HG02884 (cell line): ENCODE data around the gene NR1H4.
"Not testable (repeated sequence)": the region's sequence is repeated elsewhere in the genome, so short reads cannot be mapped to it uniquely, and the experiment has no call there.

Experiments used
- ATAC-seq: cut with Tn5 transposase; IDR thresholded peaks from one replicate; pipeline ENCODE4 v1.9.1; 2021; ENCODE audit warnings: mild to moderate bottlenecking, moderate library complexity; ENCODE audit not compliant: unreplicated experiment

Gene NR1H4

DNA sequence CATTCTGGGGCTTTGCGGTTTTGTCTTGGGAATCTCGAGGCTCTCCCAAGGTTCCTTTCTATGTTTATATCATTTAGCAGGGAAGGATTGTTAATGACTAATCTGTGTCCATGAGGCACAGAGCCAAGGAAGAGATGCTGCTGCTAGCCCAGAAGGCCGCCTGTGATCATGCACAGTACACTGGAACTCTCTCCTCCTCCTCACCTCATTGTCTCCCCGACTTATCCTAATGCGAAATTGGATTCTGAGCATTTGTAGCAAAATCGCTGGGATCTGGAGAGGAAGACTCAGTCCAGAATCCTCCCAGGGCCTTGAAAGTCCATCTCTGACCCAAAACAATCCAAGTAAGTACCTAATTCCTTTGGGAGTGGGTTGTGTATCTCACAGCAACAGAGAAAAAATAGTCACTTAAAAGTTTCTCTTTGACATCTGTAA lies at the start of gene NR1H4:
NR1H4 (plus strand) TSS at position 151 of the 435 bp plus-strand sequence. CDS start 19,458 bp downstream, outside the sequence.
- ATAC-seq: no peak

DNA sequence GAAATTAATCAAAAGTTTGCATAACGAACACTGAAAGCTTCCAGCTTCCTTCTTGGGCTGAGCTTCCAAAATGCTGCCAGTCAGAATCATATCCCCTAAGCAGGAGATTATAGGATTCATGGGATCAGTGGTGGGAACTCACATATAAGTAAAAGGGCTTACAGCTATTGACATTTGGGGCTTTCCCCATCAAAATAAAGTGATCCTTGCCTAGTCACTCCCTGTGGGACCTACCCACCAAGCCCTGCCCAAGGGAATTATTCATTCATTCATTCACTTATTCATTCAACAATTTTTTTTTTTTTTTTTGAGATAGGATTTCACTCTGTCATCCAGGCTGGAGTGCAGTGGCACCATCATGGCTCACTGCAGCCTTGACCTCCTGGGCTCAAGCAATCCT lies 47.5 kb upstream of the NR1H4 start:
- no peak for ATAC-seq

DNA sequence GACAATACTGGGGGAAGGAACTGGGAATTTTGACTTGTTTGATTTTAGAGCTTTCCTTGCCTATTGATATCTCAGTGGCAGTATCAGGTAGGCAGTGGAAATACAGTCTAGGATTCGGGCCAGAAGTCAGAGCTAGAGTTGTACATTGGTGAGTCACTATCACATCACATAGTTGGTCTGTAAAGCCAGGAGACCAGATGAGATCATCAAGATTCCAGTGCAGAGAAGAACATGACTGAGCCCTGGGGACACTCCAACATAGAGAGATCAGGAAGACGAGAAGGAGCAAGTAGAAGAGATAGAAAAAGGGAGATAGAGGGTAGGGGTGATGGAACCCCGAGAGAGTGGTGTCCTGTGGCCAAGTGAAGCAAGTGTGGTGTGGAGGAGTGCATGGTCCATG lies 46.6 kb upstream of the NR1H4 start:
- no peak for ATAC-seq

DNA sequence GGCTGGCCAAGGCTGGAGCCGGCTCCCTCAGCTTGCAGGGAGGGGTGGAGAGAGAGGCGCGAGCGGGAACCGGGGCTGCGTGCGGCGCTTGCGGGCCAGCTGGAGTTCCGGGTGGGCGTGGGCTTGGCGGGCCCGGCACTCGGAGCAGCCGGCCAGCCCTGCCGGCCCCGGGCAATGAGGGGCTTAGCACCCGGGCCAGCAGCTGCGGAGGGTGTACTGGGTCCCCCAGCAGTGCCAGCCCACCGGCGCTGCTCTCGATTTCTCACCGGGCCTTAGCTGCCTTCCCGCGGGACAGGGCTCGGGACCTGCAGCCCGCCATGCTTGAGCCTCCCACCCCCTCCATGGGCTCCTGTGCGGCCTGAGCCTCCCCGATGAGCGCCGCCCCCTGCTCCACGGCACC lies 43.4 kb upstream of the NR1H4 start:
- not testable (repeated sequence) for ATAC-seq

DNA sequence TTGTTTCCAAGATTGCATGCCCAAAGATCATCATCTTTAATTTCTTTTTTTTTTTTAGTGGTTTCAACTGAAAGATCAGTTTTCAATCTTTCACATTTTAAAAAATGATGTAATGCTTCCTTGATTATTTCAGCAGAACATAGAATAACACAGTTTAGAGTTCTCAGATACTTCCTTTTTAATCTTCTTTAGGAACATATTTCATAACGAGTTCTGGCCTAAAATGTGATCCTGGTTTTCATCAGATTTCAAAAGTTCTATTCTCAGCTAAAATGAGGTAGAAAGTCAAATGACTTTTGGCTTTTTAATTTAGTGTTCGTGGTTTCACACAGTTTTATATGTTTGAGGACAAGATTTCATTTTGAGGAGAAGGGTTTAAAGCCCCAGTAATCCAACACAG lies 40.0 kb upstream of the NR1H4 start:
- no peak for ATAC-seq

- no peak for ATAC-seq
These were observed 39.5 kb upstream of the NR1H4 start for GRCh38 chr12:100434177-100434576.

- ATAC-seq: no peak
These were observed 37.7 kb upstream of the NR1H4 start for GRCh38 chr12:100435957-100436356.

DNA sequence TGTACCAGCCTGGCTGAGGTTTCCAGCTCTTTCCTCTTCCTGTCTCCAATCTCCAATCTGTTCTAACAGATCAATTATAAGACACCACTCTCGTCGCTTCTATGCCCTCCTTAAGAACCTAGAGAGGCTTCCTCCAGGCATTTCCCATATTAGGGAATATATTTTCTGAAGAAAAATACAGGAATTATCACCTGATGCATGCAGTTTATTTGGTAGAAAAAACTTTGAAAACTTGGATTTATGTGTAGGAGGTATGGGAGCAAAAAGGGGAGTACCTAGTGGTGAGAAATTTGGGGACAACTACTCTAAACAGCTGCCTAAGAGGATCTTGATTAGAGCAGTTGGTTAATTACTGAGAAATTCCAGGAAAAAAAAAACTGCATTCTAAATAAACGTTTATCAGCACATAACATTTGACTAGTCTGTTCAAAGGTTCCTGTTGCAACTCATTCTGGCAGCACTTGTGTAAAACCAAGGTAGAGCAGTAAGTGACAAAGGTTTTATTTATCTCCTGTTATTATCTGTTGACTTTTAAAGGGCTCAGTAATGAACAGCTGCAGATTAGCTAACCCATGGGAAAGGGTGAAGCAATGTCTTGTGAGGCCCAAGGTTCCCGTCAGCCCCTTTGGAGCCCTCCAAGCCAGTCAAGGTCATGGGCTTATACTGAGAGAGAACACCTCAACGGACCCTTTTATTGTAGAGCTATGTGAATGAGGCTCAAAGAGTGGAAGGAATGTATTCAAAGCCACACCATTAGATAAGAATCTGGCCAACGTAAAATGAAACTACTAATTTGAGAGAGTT lies 36.4 kb upstream of the NR1H4 start:
- ATAC-seq: no peak

- ATAC-seq: no peak
These were observed 33.9 kb upstream of the NR1H4 start for GRCh38 chr12:100439797-100440196.

DNA sequence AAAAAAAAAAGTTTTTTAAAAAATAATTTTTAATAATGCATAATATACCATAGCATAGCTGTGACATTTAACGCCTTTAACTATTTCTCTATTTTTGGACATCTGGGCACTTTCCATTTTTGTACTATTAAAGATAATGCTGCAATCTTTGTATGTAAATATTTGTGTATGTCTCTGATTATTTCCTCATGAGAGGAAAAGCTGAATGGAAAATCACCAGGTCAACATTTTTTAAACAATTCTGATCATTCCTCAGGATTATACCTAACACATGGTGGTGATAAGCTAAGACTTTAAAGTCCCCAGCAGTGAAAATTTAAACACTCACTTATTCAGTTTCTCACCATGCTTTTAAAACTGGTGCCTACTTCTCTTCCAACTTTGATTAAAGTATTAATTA lies 31.3 kb upstream of the NR1H4 start:
- ATAC-seq: no peak

- no peak for ATAC-seq
These were observed 30.2 kb upstream of the NR1H4 start for GRCh38 chr12:100443434-100443833.

GRCh38 chr12:100445081-100445481 lies 28.6 kb upstream of the NR1H4 start:
- no peak for ATAC-seq

DNA sequence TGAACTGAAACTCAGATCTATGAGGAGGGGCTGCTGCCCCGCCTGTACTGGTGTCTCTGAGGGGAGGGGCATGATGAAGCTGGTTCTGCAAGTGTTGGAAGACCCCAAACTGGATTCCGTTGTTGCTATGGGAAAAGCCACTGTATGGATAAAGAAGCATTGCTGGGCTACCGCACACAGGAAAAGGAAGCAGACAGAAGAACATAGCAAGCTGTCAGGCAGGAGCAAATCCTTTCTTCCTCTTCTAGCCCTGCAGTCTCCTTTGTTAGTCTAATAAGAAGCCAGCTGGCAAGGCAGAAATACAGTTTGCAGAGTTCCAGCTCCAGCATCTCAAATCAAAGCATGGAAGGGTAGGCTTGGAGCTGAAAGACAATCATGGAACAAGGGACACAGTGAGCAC lies 26.3 kb upstream of the NR1H4 start:
- ATAC-seq: no peak

DNA sequence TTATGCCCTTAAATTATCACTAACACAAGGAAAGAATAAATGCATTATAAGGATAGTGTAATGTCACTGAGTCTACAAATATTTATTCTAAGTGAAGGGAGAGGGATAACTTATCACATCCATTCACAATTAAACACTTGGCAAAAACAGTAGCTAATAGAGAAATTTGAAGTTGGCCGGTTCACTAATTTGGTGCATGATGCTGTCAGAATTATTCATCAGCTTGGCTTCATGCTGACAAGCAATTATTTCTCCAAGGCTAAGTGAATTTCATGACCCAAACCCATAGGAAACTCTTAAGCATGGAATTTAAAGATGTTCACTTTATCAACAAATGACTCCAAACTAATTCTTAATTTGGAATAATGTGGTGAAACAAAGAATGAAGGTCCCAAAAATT lies 25.0 kb upstream of the NR1H4 start:
- ATAC-seq: no peak

DNA sequence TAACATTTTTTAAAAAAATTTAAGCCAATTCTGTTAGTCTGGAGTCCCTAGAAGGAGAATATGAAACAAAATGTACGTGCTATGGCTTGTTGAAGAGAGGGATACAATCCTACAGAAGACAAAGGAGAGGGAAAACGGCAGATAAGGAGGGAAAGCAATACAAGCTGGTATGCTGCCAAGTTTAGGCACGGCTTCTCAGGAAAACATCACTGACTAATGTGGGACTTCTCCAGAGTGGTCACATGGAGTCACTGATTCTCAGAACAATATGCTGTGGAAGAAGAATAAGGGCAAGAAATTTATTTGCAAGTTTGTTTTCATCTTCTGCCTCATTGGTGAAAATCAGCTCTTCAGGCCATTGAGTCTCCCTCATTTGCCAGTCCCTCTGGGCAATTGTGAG lies 22.9 kb upstream of the NR1H4 start:
- no peak for ATAC-seq

- ATAC-seq: no peak
These were observed 19.7 kb upstream of the NR1H4 start for GRCh38 chr12:100453951-100454350.

- ATAC-seq: no peak
These were observed 17.8 kb upstream of the NR1H4 start for GRCh38 chr12:100455896-100456295.

GRCh38 chr12:100458191-100458590 lies 15.5 kb upstream of the NR1H4 start:
- ATAC-seq: no peak

- no peak for ATAC-seq
These were observed 13.0 kb upstream of the NR1H4 start for GRCh38 chr12:100460702-100461101.

DNA sequence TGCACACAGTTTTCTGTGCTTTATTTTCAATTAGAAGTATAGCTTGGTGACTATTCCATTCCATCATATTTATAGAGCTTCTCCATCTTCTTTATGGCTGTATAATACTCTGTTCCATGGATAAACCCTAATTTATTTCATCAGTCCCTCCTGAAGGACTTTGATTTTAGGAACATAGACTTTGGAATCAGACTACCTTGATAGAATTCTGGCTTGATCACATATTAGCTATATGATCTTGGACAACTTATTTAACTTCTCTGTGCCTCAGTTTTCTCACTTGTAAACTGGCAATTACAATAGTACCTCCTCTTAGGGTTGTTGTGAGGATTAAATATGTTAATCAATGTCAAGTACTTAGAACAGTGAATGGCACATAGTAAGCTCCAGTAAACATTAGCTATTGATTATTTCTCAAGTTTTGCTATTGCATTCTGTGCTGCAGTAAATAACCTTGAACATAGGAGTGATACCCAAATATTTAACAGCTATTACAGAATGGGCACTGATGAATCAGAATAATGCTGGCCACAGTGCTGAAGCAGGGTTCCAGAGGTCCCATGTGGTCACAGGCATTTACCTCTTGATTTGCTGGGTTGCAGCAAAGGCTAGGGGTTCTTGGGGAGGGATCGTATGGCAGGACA lies 12.2 kb upstream of the NR1H4 start:
- no peak for ATAC-seq

GRCh38 chr12:100463661-100464060 lies 10.0 kb upstream of the NR1H4 start:
- no peak for ATAC-seq

GRCh38 chr12:100464529-100464928 lies 9.1 kb upstream of the NR1H4 start:
- ATAC-seq: no peak
